HG02970 (cell line): ENCODE results near the gene SLC29A1.
"Not testable (repeated sequence)": the region's sequence is repeated elsewhere in the genome, so short reads cannot be mapped to it uniquely, and the experiment has no call there.

Experiments used
- ATAC-seq: cut with Tn5 transposase; IDR thresholded peaks from one replicate; pipeline ENCODE4 v1.9.1; 2021; ENCODE audit warnings: mild to moderate bottlenecking, moderate library complexity, moderate number of reproducible peaks; ENCODE audit not compliant: unreplicated experiment, low FRiP score

SLC29A1 gene

GRCh38 chr6:44193307-44193910 is 30.0 kb upstream of the SLC29A1 start:
- no peak for ATAC-seq

DNA sequence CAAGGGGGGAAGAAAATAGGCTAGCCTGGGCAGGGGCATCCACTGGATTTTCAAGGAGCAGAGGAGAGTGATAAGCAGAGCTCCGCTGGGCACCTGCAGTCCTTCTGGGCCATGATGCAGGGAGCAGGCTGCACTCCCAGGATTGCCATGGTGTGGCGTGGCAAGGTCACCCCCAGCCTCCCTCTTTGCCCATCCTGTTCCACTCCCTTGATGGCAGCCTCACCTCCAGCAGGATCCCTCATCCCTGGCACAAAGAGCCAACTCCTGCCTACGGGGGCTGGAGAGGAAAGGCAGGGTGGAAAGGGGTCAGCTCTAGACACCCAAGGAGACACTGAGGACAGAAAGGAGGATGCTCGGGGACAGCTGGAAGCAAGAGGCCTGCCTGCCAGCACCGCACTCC is 29.1 kb upstream of the SLC29A1 start:
- ATAC-seq: no peak

- not testable (repeated sequence) for ATAC-seq
Observed at GRCh38 chr6:44196351-44196750, 27.0 kb upstream of the SLC29A1 start.

GRCh38 chr6:44198684-44199083 is 24.7 kb upstream of the SLC29A1 start:
- no peak for ATAC-seq

- no peak for ATAC-seq
Observed at GRCh38 chr6:44199883-44200282, 23.5 kb upstream of the SLC29A1 start.

GRCh38 chr6:44201200-44201599 is 22.2 kb upstream of the SLC29A1 start:
- no peak for ATAC-seq

DNA sequence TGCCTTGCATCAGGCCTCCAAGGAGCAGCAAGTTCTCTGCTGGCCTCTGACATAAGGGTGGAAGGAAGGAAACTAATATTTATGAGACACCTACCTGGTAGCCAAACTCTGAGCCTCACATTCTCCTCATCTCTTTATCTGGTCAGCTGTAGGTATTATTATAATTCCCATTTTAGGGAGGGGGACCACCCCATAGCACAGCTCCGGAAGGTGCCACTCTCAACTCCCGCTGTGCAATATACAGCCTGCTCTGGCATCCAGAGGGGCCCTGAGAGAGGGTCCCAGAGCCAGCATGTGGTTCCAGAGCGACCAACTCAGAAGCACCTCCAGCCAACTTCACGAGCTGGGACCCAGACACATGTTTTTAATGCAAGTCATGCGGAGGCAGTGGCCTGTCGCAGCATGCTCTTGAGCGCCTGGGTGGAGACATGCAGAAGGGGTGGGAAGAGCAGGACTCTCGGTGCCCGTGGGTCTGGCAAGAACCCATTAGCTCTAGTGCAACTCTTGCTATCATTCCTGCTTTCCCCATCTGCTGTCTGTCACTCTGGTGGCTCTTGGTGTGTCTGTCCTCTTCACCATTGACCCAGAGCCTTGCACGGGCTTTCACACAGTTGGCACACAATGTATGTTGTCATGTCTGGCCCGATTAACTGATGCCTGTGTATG is 21.6 kb upstream of the SLC29A1 start:
- ATAC-seq: no peak

DNA sequence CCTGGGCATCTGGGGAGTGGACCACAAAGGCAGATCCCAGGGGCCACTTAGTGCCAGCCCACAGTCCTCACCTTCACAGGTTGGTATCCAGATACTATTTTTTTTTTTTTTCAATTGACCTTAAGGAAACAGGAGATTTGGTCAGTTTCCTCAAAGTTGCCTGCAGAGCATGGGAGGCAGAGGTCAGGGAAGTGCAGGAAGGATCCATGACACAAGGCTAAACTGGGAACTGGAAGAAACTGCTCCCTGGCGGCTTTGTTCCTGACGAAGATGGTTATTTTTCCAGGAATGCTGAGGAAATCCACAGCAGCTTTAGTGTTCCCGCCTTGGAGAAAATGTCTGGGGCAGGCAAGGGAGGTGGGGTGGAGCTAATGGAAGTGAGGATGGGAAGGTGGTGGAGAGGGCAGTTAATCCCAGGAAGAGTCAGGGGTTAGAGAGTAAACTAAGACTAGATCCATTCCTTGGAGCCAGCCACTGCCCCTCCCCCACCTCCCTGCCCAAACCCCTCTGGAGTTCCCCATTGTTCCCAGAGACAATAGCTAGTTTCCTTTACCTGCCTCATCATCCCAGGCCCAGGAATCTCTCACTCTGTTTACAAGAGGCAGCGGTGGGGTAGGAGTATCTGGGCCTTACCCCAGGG is 20.9 kb upstream of the SLC29A1 start:
- ATAC-seq: no peak

- no peak for ATAC-seq
Observed at GRCh38 chr6:44202972-44203750, 20.2 kb upstream of the SLC29A1 start.

DNA sequence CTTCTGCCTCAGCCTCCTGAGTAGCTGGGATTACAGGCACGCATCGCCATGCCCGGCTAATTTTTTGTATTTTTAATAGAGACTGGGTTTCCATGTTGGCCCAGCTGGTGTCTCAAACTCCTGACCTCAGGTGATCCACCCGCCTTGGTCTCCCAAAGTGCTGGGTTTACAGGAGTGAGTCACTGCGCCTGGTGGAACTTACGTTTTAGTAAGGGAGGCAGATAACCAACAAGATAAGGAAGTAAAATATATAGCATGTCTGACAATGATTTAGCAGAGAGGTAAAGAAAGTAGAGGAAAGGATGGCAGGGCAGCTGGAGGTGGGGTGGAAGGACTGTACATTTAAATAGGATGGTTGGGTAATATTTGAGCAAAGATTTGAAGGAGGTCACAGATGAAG is 19.4 kb upstream of the SLC29A1 start:
- ATAC-seq: no peak

- no peak for ATAC-seq
Observed at GRCh38 chr6:44207966-44208365, 15.4 kb upstream of the SLC29A1 start.

- no peak for ATAC-seq
Observed at GRCh38 chr6:44211284-44211683, 12.1 kb upstream of the SLC29A1 start.

- no peak for ATAC-seq
Observed at GRCh38 chr6:44214307-44214706, 9.1 kb upstream of the SLC29A1 start.

GRCh38 chr6:44216677-44217331 is 6.6 kb upstream of the SLC29A1 start, which contains the start of gene MYMX:
Gene MYMX (plus strand): TSS chr6:44216926. CDS start chr6:44217472, 546 bp downstream.
- no peak for ATAC-seq

- ATAC-seq: no peak
Observed at GRCh38 chr6:44217332-44218143, 5.9 kb upstream of the SLC29A1 start.

GRCh38 chr6:44219053-44219814 is 4.2 kb upstream of the SLC29A1 start:
- peak; percentile 45 for ATAC-seq

DNA sequence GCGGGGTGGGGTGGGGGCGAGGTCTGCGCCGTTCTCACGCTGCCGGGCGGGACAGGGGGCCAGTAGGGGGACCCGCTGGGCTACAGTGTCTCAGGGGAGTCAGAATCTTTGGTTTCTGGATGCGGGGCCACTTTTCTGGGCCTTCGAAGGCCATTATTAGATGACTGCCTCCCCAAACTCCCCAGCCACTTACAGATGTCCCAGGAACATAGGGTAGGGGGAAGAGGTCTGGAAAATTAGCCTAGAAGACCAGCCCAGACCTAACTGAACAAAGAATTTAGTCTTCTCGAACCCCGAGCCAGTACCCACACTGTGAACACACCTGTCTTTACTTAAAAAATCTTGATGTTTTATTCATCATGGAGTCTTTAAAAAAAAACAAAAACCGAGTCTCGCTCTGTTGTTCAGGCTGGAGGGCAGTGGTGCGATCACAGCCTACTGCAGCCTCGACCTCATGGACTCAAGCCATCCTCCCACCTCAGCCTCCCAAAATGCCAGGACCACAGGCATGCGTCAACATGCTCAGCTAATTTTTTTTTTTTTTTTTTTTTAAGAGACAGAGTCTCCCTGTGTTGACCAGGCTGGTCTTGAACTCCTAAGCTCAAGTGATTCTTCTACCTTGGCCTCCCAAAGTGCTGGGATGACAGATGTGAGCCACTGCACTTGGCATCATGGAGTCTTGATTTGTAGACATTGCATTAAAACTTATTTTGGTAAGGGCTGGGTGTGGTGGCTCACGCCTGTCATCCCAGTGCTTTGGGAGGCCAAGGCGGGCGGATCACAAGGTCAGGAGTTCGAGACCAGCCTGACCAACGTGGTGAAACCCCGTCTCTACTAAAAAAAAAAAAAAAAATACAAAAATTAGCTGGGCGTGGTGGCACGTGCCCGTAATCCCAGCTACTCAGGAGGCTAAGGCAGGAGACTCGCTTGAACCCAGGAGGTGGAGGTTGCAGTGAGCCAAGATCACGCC is 3.3 kb upstream of the SLC29A1 start:
- ATAC-seq: no peak

- no peak for ATAC-seq
Observed at GRCh38 chr6:44220913-44221290, 2.5 kb upstream of the SLC29A1 start.
